IPS-15b (cell line): ENCODE data around the gene DOCK1.
A peak's percentile ranks its signal among the peaks of the same experiment; 100 is the strongest.

Experiments used
- H3K27me3 ChIP-seq: one replicate; pipeline ENCODE4 v1.6.1; 2013; ENCODE audit warnings: low read length; ENCODE audit not compliant: control insufficient read depth, insufficient read depth
- H3K36me3 ChIP-seq: one replicate; pipeline ENCODE4 v1.6.1; 2013; ENCODE audit warnings: low read length; ENCODE audit not compliant: control insufficient read depth, insufficient read depth
- H3K4me1 ChIP-seq: one replicate; pipeline ENCODE4 v1.6.1; 2013; ENCODE audit warnings: mild to moderate bottlenecking, low read length; ENCODE audit not compliant: control insufficient read depth, insufficient read depth
- H3K4me3 ChIP-seq: one replicate; pipeline ENCODE4 v1.5.1; 2013; ENCODE audit warnings: low read depth, low read length
- H3K9ac ChIP-seq: one replicate; pipeline ENCODE4 v1.6.1; 2013; ENCODE audit warnings: low read depth, mild to moderate bottlenecking, low read length
- H3K9me3 ChIP-seq: one replicate; pipeline ENCODE4 v1.6.1; 2013; ENCODE audit warnings: mild to moderate bottlenecking, low read length; ENCODE audit not compliant: control insufficient read depth, insufficient read depth

Gene DOCK1

GRCh38 chr10:127174866-127175265 lies 269.6 kb downstream of the DOCK1 start:
- H3K4me3 ChIP-seq = no peak overlapping the region
- H3K9ac ChIP-seq = no peak overlapping the region
- no peaks in the 10 kb centered on the region for H3K36me3 ChIP-seq
- no peaks in the 10 kb centered on the region for H3K9me3 ChIP-seq
- H3K4me1 ChIP-seq = no peaks in the 10 kb centered on the region
- H3K27me3 ChIP-seq = no peaks in the 10 kb centered on the region

GRCh38 chr10:127175357-127176110 lies 270.3 kb downstream of the DOCK1 start:
- H3K9ac ChIP-seq = no peak overlapping the region
- no peaks in the 10 kb centered on the region for H3K36me3 ChIP-seq
- H3K27me3 ChIP-seq = no peaks in the 10 kb centered on the region
- no peaks in the 10 kb centered on the region for H3K9me3 ChIP-seq
- H3K4me1 ChIP-seq = no peaks in the 10 kb centered on the region
- H3K4me3 ChIP-seq = no peak overlapping the region

GRCh38 chr10:127176649-127177048 lies 271.4 kb downstream of the DOCK1 start:
- Histone ChIP-seq H3K9ac (no peak overlapping the region), H3K36me3 (no peaks in the 10 kb centered on the region), H3K4me1 (no peaks in the 10 kb centered on the region), H3K9me3 (no peaks in the 10 kb centered on the region), H3K4me3 (no peak overlapping the region), H3K27me3 (no peaks in the 10 kb centered on the region)

GRCh38 chr10:127179612-127180250 lies 274.5 kb downstream of the DOCK1 start:
- H3K36me3 ChIP-seq = no peaks in the 10 kb centered on the region
- no peak overlapping the region for H3K9ac ChIP-seq
- no peak overlapping the region for H3K4me3 ChIP-seq
- H3K4me1 ChIP-seq = no peaks in the 10 kb centered on the region
- H3K9me3 ChIP-seq = no peaks in the 10 kb centered on the region
- H3K27me3 ChIP-seq = no peaks in the 10 kb centered on the region

GRCh38 chr10:127182161-127182560 lies 276.9 kb downstream of the DOCK1 start:
- Histone ChIP-seq H3K4me3 (no peak overlapping the region), H3K27me3 (no peaks in the 10 kb centered on the region), H3K36me3 (no peaks in the 10 kb centered on the region), H3K4me1 (no peaks in the 10 kb centered on the region), H3K9ac (no peak overlapping the region), H3K9me3 (no peaks in the 10 kb centered on the region)

GRCh38 chr10:127184582-127184981 lies 279.4 kb downstream of the DOCK1 start:
- no peak overlapping the region for H3K9ac ChIP-seq

GRCh38 chr10:127186813-127187212 lies 281.6 kb downstream of the DOCK1 start:
- Histone ChIP-seq H3K36me3 (no peaks in the 10 kb centered on the region), H3K9me3 (no peaks in the 10 kb centered on the region), H3K27me3 (no peaks in the 10 kb centered on the region), H3K4me1 (no peaks in the 10 kb centered on the region), H3K9ac (no peak overlapping the region), H3K4me3 (no peak overlapping the region)

More at GRCh38 chr10:127184582-127184981, 279.4 kb downstream of the DOCK1 start:
- no peak overlapping the region for H3K4me3 ChIP-seq
- no peaks in the 10 kb centered on the region for H3K36me3 ChIP-seq
- H3K9me3 ChIP-seq = no peaks in the 10 kb centered on the region
- H3K27me3 ChIP-seq = no peaks in the 10 kb centered on the region
- H3K4me1 ChIP-seq = no peaks in the 10 kb centered on the region

GRCh38 chr10:127189226-127189625 lies 284.0 kb downstream of the DOCK1 start:
- H3K4me1 ChIP-seq = no peaks in the 10 kb centered on the region
- no peaks in the 10 kb centered on the region for H3K36me3 ChIP-seq
- no peak overlapping the region for H3K4me3 ChIP-seq
- no peak overlapping the region for H3K9ac ChIP-seq
- H3K27me3 ChIP-seq = peaks cover 11% of the 10 kb centered on the region
- H3K9me3 ChIP-seq = no peaks in the 10 kb centered on the region

- Histone ChIP-seq H3K4me1 (peaks cover 2% of the 10 kb centered on the region), H3K36me3 (no peaks in the 10 kb centered on the region), H3K27me3 (peaks cover 23% of the 10 kb centered on the region), H3K4me3 (no peak overlapping the region), H3K9ac (no peak overlapping the region), H3K9me3 (no peaks in the 10 kb centered on the region)
These were observed 285.2 kb downstream of the DOCK1 start for GRCh38 chr10:127190427-127190826.

- no peaks in the 10 kb centered on the region for H3K9me3 ChIP-seq
- no peak overlapping the region for H3K9ac ChIP-seq
- peaks cover 2% of the 10 kb centered on the region for H3K4me1 ChIP-seq
- no peak overlapping the region for H3K4me3 ChIP-seq
- peaks cover 33% of the 10 kb centered on the region for H3K27me3 ChIP-seq
- no peaks in the 10 kb centered on the region for H3K36me3 ChIP-seq
These were observed 287.9 kb downstream of the DOCK1 start for GRCh38 chr10:127193125-127193524.

- Histone ChIP-seq H3K27me3 (peaks cover 33% of the 10 kb centered on the region), H3K9me3 (no peaks in the 10 kb centered on the region), H3K4me3 (no peak overlapping the region)
These were observed 288.9 kb downstream of the DOCK1 start for GRCh38 chr10:127194111-127194510.

GRCh38 chr10:127194599-127194998 lies 289.4 kb downstream of the DOCK1 start:
- Histone ChIP-seq H3K4me1 (peaks cover 2% of the 10 kb centered on the region), H3K4me3 (peak overlapping the region; percentile 48), H3K9me3 (no peaks in the 10 kb centered on the region), H3K27me3 (peaks cover 33% of the 10 kb centered on the region), H3K9ac (no peak overlapping the region), H3K36me3 (no peaks in the 10 kb centered on the region)

More at GRCh38 chr10:127194111-127194510, 288.9 kb downstream of the DOCK1 start:
- Histone ChIP-seq H3K4me1 (peaks cover 2% of the 10 kb centered on the region), H3K36me3 (no peaks in the 10 kb centered on the region), H3K9ac (no peak overlapping the region)
